ENCODE data around the gene ZNF8.
"Not testable (repeated sequence)": the region's sequence is repeated elsewhere in the genome, so short reads cannot be mapped to it uniquely, and the experiment has no call there.

The ZNF8 gene

GRCh38 chr19:58296104-58296503 is 17.3 kb downstream of the ZNF8 start:
- DNase-seq (ENCODE audit: low spot score) = no peak

- DNase-seq (ENCODE audit: low spot score) = no peak
Measured at GRCh38 chr19:58300620-58301019, 21.9 kb downstream of the ZNF8 start.

- no peak for DNase-seq (ENCODE audit: low spot score)
Measured at GRCh38 chr19:58304255-58304654, 25.5 kb downstream of the ZNF8 start.

GRCh38 chr19:58304748-58305064 is 26.0 kb downstream of the ZNF8 start:
- DNase-seq (ENCODE audit: low spot score) = no peak

GRCh38 chr19:58305065-58305931 is 26.5 kb downstream of the ZNF8 start, which contains the start of gene ERVK3-1:
Gene ERVK3-1, plus strand, starts transcription at chr19:58305377. Its CDS starts 6,792 bp downstream, at chr19:58312169.
- peak; percentile 99 for DNase-seq (ENCODE audit: low spot score)

GRCh38 chr19:58305932-58306323 is 27.2 kb downstream of the ZNF8 start:
- DNase-seq (ENCODE audit: low spot score) = no peak

- DNase-seq (ENCODE audit: low spot score) = no peak
Measured at GRCh38 chr19:58307736-58308135, 29.0 kb downstream of the ZNF8 start.

GRCh38 chr19:58310685-58311084 is 31.9 kb downstream of the ZNF8 start:
- DNase-seq (ENCODE audit: low spot score) = not testable (repeated sequence)

- DNase-seq (ENCODE audit: low spot score) = no peak
Measured at GRCh38 chr19:58311345-58311865, 32.6 kb downstream of the ZNF8 start.

- no peak for DNase-seq (ENCODE audit: low spot score)
Measured at GRCh38 chr19:58315580-58315979, 36.8 kb downstream of the ZNF8 start.

- DNase-seq (ENCODE audit: low spot score) = peak; percentile 18
Measured at GRCh38 chr19:58317476-58318072, 38.8 kb downstream of the ZNF8 start.

- no peak for DNase-seq (ENCODE audit: low spot score)
Measured at GRCh38 chr19:58318297-58318696, 39.5 kb downstream of the ZNF8 start.

GRCh38 chr19:58319241-58319640 is 40.5 kb downstream of the ZNF8 start:
- no peak for DNase-seq (ENCODE audit: low spot score)

- DNase-seq (ENCODE audit: low spot score) = no peak
Measured at GRCh38 chr19:58325311-58326022, 46.7 kb downstream of the ZNF8 start.

GRCh38 chr19:58326501-58326913 is 47.8 kb downstream of the ZNF8 start:
- DNase-seq (ENCODE audit: low spot score) = no peak

GRCh38 chr19:58326914-58327726 is 48.4 kb downstream of the ZNF8 start, which contains the start of gene ZSCAN22:
Gene ZSCAN22, plus strand, starts transcription at chr19:58326994. Its CDS starts 7,809 bp downstream, at chr19:58334803.
- DNase-seq (ENCODE audit: low spot score) = peak; percentile 94

- no peak for DNase-seq (ENCODE audit: low spot score)
Measured at GRCh38 chr19:58328999-58329398, 50.2 kb downstream of the ZNF8 start.

- DNase-seq (ENCODE audit: low spot score) = peak; percentile 36
Measured at GRCh38 chr19:58330458-58330857, 51.7 kb downstream of the ZNF8 start.

GRCh38 chr19:58332697-58333096 is 53.9 kb downstream of the ZNF8 start:
- no peak for DNase-seq (ENCODE audit: low spot score)

- no peak for DNase-seq (ENCODE audit: low spot score)
Measured at GRCh38 chr19:58334691-58335249, 56.0 kb downstream of the ZNF8 start.

- DNase-seq (ENCODE audit: low spot score) = no peak
Measured at GRCh38 chr19:58335630-58336029, 56.9 kb downstream of the ZNF8 start.

All from kidney capillary endothelial cell (primary cell).